Measurements from ENCODE around the gene CLRN2.

The CLRN2 gene

DNA sequence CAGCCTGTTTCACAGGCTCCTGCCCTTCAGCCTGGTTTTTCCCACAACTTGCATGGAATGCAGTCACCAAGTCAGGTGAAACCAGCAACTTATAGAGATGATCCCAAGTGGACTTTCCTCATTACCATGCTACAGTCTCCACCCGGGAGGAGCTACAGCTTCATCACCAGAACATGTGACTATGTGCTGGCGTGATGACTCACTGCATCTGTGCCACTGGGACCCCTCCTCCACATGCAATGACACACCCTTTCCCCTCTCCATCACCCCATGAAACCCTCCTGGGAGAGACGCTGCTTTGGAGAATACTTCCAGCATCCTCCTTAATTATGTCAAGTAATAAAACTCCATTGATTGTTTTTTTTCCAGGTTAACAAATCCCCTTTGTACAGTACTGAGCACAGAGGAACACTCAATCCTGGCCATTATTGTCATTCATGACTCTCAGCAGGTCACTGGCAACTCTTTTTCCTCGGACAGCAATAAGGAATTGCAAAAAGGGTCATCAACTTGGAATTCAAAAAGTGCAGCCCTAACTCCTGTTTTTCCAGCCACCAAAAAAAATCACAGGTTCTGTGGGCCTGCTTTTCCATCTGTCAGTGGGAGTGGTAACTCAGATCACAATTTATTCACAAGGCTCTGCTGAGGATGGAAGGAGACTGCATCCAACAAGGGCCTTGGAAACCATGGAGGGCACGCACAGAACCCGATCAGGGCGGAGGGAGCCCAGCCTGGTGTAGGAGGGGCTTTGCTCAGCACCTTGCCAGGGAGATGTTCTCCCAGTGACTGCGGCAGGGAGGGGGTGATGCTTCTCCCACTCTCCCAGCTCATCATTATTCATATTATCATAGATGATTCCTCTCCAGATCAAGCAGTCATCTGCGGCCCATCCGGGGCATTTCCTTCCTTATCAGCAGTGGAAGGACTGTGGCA is 20.4 kb upstream of the CLRN2 start:
- DNase-seq, result peak; percentile 83
- Histone ChIP-seq H3K9me3 (ENCODE audit: control insufficient read depth, low read length) (no peaks in the 10 kb centered on the region), H3K36me3 (ENCODE audit: control insufficient read depth in 1 of 2, insufficient read depth in 2 of 2, low read depth in 1 of 2, low read length in 2 of 2) (peaks cover 36 to 57% of the 10 kb centered on the region in 2 experiments), H3K9ac (ENCODE audit: low read length) (peak overlapping the region; percentile 60), H3K14ac (ENCODE audit: low read length in 2 of 2) (no peak overlapping the region), H4K91ac (ENCODE audit: low read length) (no peak overlapping the region), H3K27ac (ENCODE audit: low read length, poor library complexity, severe bottlenecking) (no peak overlapping the region), H3K18ac (ENCODE audit: low read depth in 1 of 2, low read length in 2 of 2) (peak overlapping the region in 1 of 2 experiments; percentile 5), H2AK5ac (ENCODE audit: low read length, severe bottlenecking) (no peak overlapping the region), H2BK15ac (ENCODE audit: low read depth, poor library complexity, severe bottlenecking) (no peak overlapping the region), H3K4me1 (ENCODE audit: control insufficient read depth, insufficient read depth, low read depth, low read length) (peaks cover 6% of the 10 kb centered on the region), H2AFZ (ENCODE audit: low read depth, low read length) (no peak overlapping the region), H3K23ac (ENCODE audit: low read length in 2 of 2) (no peak overlapping the region), H3K27me3 (ENCODE audit: control insufficient read depth in 1 of 2, insufficient read depth in 1 of 2, low read length in 2 of 2) (no peaks in the 10 kb centered on the region), H3K4me3 (ENCODE audit: insufficient read depth in 1 of 2, low read depth in 1 of 2, low read length in 2 of 2) (peak overlapping the region in 1 of 2 experiments; percentile 20), H2BK120ac (ENCODE audit: low read depth, low read length) (no peak overlapping the region), H3K79me1 (replicated peaks; ENCODE audit: low read length, poor library complexity, severe bottlenecking) (peaks cover 26% of the 10 kb centered on the region), H2BK5ac (ENCODE audit: low read depth, low read length, poor library complexity, severe bottlenecking) (no peak overlapping the region), H2BK12ac (ENCODE audit: low read length in 2 of 2) (no peak overlapping the region), H3K4ac (ENCODE audit: low read depth in 1 of 2, low read length in 2 of 2) (no peak overlapping the region), H3K4me2 (ENCODE audit: low read length, poor library complexity, severe bottlenecking) (no peak overlapping the region), H4K8ac (ENCODE audit: low read length) (no peak overlapping the region)
- 69% methylated on average over 10 of the region's 10 CpGs for WGBS

DNA sequence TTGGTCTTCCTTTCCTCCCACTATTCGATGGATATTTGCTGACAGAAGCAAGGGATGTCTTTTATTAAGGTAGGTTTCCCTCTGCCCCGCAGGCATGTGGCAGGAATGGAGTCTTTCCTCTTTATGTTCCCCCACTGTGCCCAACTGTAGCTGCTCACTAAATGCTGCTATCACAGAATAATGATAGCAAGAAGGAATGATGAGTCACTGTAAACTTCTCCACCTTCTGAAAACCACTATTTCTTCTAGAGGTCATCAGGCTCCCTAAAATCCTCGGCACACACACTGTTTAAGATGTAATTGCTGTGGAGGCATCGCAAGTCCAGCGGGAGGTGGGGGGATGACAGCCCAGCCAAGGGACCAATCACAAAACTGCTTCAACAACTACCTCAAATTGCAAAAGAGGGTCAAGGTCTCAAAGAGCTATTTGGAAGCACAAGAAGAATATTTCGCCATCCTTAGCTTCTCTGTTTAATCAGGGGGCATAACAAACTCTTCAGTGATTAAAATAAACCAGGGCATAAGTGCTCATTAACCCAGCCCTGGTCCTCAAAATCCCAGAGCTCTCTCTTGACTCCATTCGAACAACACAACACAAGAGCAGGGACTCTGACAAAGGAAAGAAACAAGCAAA is 17.0 kb upstream of the CLRN2 start:
- no peak overlapping the region for H3K18ac ChIP-seq (ENCODE audit: low read depth in 1 of 2, low read length in 2 of 2)
- peaks cover 1% of the 10 kb centered on the region for H3K4me1 ChIP-seq (ENCODE audit: control insufficient read depth, insufficient read depth, low read depth, low read length)
- no peak overlapping the region for H2AFZ ChIP-seq (ENCODE audit: low read depth, low read length)
- no peak overlapping the region for H2BK5ac ChIP-seq (ENCODE audit: low read depth, low read length, poor library complexity, severe bottlenecking)
- H3K9ac ChIP-seq (ENCODE audit: low read length), result peak overlapping the region; percentile 34
- no peak overlapping the region for H4K8ac ChIP-seq (ENCODE audit: low read length)
- no peak overlapping the region for H3K27ac ChIP-seq (ENCODE audit: low read length, poor library complexity, severe bottlenecking)
- H2BK12ac ChIP-seq (ENCODE audit: low read length in 2 of 2), result no peak overlapping the region
- no peaks in the 10 kb centered on the region for H3K9me3 ChIP-seq (ENCODE audit: control insufficient read depth, low read length)
- H2AK5ac ChIP-seq (ENCODE audit: low read length, severe bottlenecking), result no peak overlapping the region
- WGBS, result 87% methylated on average over 7 of the region's 7 CpGs
- H3K4me3 ChIP-seq (ENCODE audit: insufficient read depth in 1 of 2, low read depth in 1 of 2, low read length in 2 of 2), result no peak overlapping the region
- no peaks in the 10 kb centered on the region for H3K27me3 ChIP-seq (ENCODE audit: control insufficient read depth in 1 of 2, insufficient read depth in 1 of 2, low read length in 2 of 2)
- peak; percentile 7 for DNase-seq
- peaks cover 23 to 63% of the 10 kb centered on the region in 2 experiments for H3K36me3 ChIP-seq (ENCODE audit: control insufficient read depth in 1 of 2, insufficient read depth in 2 of 2, low read depth in 1 of 2, low read length in 2 of 2)
- H3K79me1 ChIP-seq (replicated peaks; ENCODE audit: low read length, poor library complexity, severe bottlenecking), result peaks cover 15% of the 10 kb centered on the region
- no peak overlapping the region for H2BK15ac ChIP-seq (ENCODE audit: low read depth, poor library complexity, severe bottlenecking)
- no peak overlapping the region for H3K4ac ChIP-seq (ENCODE audit: low read depth in 1 of 2, low read length in 2 of 2)
- H4K91ac ChIP-seq (ENCODE audit: low read length), result no peak overlapping the region
- H2BK120ac ChIP-seq (ENCODE audit: low read depth, low read length), result no peak overlapping the region
- H3K4me2 ChIP-seq (ENCODE audit: low read length, poor library complexity, severe bottlenecking), result no peak overlapping the region
- H3K14ac ChIP-seq (ENCODE audit: low read length in 2 of 2), result no peak overlapping the region
- H3K23ac ChIP-seq (ENCODE audit: low read length in 2 of 2), result no peak overlapping the region

DNA sequence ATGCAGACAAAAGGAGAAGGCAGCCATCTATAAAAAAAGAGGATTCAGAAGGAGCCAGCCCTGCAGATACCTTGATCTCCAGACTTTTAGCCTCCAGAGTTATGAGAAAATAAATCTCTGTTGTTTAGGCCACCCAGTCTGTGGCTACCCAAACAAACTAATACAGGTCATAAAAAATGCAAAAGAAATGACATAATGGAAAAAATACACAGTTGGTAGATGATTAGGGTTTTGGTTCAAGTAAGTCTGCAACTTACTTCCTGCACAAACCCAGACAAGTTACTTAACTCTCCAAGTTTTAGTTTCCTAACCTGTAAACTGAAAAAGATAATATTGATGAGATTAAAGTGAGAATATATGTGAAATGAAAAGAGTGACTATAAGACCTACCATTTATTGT is 14.4 kb upstream of the CLRN2 start:
- Histone ChIP-seq H2BK120ac (ENCODE audit: low read depth, low read length) (no peak overlapping the region), H4K91ac (ENCODE audit: low read length) (no peak overlapping the region), H3K18ac (ENCODE audit: low read depth in 1 of 2, low read length in 2 of 2) (no peak overlapping the region), H3K79me1 (replicated peaks; ENCODE audit: low read length, poor library complexity, severe bottlenecking) (peaks cover 6% of the 10 kb centered on the region), H3K9ac (ENCODE audit: low read length) (no peak overlapping the region), H3K4me2 (ENCODE audit: low read length, poor library complexity, severe bottlenecking) (no peak overlapping the region), H3K23ac (ENCODE audit: low read length in 2 of 2) (no peak overlapping the region), H2BK15ac (ENCODE audit: low read depth, poor library complexity, severe bottlenecking) (no peak overlapping the region), H3K27me3 (ENCODE audit: control insufficient read depth in 1 of 2, insufficient read depth in 1 of 2, low read length in 2 of 2) (no peaks in the 10 kb centered on the region), H3K4me1 (ENCODE audit: control insufficient read depth, insufficient read depth, low read depth, low read length) (no peaks in the 10 kb centered on the region), H3K9me3 (ENCODE audit: control insufficient read depth, low read length) (no peaks in the 10 kb centered on the region), H3K36me3 (ENCODE audit: control insufficient read depth in 1 of 2, insufficient read depth in 2 of 2, low read depth in 1 of 2, low read length in 2 of 2) (peaks cover 15 to 76% of the 10 kb centered on the region in 2 experiments), H2AFZ (ENCODE audit: low read depth, low read length) (no peak overlapping the region), H3K27ac (ENCODE audit: low read length, poor library complexity, severe bottlenecking) (no peak overlapping the region), H3K4ac (ENCODE audit: low read depth in 1 of 2, low read length in 2 of 2) (no peak overlapping the region), H3K4me3 (ENCODE audit: insufficient read depth in 1 of 2, low read depth in 1 of 2, low read length in 2 of 2) (no peak overlapping the region), H3K14ac (ENCODE audit: low read length in 2 of 2) (no peak overlapping the region), H4K8ac (ENCODE audit: low read length) (no peak overlapping the region), H2BK12ac (ENCODE audit: low read length in 2 of 2) (no peak overlapping the region), H2BK5ac (ENCODE audit: low read depth, low read length, poor library complexity, severe bottlenecking) (no peak overlapping the region), H2AK5ac (ENCODE audit: low read length, severe bottlenecking) (no peak overlapping the region)
- DNase-seq, result no peak

- no peak overlapping the region for H2AK5ac ChIP-seq (ENCODE audit: low read length, severe bottlenecking)
- H3K9ac ChIP-seq (ENCODE audit: low read length), result no peak overlapping the region
- no peak overlapping the region for H3K18ac ChIP-seq (ENCODE audit: low read depth in 1 of 2, low read length in 2 of 2)
- no peak overlapping the region for H3K27ac ChIP-seq (ENCODE audit: low read length, poor library complexity, severe bottlenecking)
- H3K36me3 ChIP-seq (ENCODE audit: control insufficient read depth in 1 of 2, insufficient read depth in 2 of 2, low read depth in 1 of 2, low read length in 2 of 2), result peaks cover 18 to 86% of the 10 kb centered on the region in 2 experiments
- no peak overlapping the region for H2BK12ac ChIP-seq (ENCODE audit: low read length in 2 of 2)
- H3K27me3 ChIP-seq (ENCODE audit: control insufficient read depth in 1 of 2, insufficient read depth in 1 of 2, low read length in 2 of 2), result no peaks in the 10 kb centered on the region
- no peak for DNase-seq
- no peak overlapping the region for H2AFZ ChIP-seq (ENCODE audit: low read depth, low read length)
- WGBS, result 100% methylated on average over 3 of the region's 3 CpGs
- no peak overlapping the region for H3K14ac ChIP-seq (ENCODE audit: low read length in 2 of 2)
- H4K8ac ChIP-seq (ENCODE audit: low read length), result no peak overlapping the region
- no peaks in the 10 kb centered on the region for H3K4me1 ChIP-seq (ENCODE audit: control insufficient read depth, insufficient read depth, low read depth, low read length)
- H3K23ac ChIP-seq (ENCODE audit: low read length in 2 of 2), result no peak overlapping the region
- no peak overlapping the region for H2BK5ac ChIP-seq (ENCODE audit: low read depth, low read length, poor library complexity, severe bottlenecking)
- H4K91ac ChIP-seq (ENCODE audit: low read length), result no peak overlapping the region
- H3K79me1 ChIP-seq (replicated peaks; ENCODE audit: low read length, poor library complexity, severe bottlenecking), result peaks cover 8% of the 10 kb centered on the region
- H3K9me3 ChIP-seq (ENCODE audit: control insufficient read depth, low read length), result no peaks in the 10 kb centered on the region
- no peak overlapping the region for H3K4me2 ChIP-seq (ENCODE audit: low read length, poor library complexity, severe bottlenecking)
- no peak overlapping the region for H3K4me3 ChIP-seq (ENCODE audit: insufficient read depth in 1 of 2, low read depth in 1 of 2, low read length in 2 of 2)
- H3K4ac ChIP-seq (ENCODE audit: low read depth in 1 of 2, low read length in 2 of 2), result no peak overlapping the region
- no peak overlapping the region for H2BK120ac ChIP-seq (ENCODE audit: low read depth, low read length)
- no peak overlapping the region for H2BK15ac ChIP-seq (ENCODE audit: low read depth, poor library complexity, severe bottlenecking)
These were observed 12.2 kb upstream of the CLRN2 start for GRCh38 chr4:17502756-17503155.
